HT1080 (cell line): ENCODE data around the gene TECTA. TPM values are rescaled to one million over a fixed set of nuclear protein-coding genes. Genes with fewer than 3 reads are reported as not detected.

ENCODE experiments used
- DNase-seq: peaks from one replicate; pipeline ENCODE4 v3.0.0-alpha.2; 2015; ENCODE audit warnings: low read depth
- total RNA-seq: library from RNA; depleted of rRNA; stranded (reverse); fragments of >200 nt; shearing (Covaris generic); gene quantifications from 2 replicates; pipeline ENCODE4 v1.2.3, GENCODE V29; 2014

TECTA gene
- total RNA-seq, 1 experiment from 2014 or later = 0.53 TPM

DNA sequence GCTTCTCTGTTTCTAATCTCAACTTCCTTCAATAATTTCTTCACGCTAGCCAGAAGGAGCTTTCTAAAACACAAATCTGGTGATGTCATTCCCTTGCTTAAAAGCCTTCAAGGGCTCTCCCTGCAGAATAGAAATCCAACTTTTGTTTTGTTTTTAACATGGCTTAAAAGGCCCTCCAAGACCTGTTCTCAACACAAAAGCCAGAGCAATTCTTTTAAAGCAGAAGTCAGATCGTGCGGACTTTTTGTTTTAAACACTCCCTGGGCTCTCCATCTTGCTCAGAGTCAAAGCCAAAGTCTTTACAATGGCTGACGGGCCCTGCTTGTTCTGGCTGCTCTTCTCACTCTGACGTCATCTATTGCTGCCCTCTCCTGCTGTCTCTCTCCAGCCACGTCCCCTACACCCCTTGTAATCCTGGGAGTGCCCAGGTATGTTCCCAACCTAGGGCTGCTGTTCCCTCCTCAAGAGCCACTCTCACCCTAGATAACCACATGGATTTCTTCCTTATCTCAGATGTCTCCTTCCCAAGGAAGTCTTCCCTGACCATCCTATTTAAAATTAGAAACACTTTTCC lies 22.5 kb downstream of the TECTA start:
- no peak for DNase-seq

DNA sequence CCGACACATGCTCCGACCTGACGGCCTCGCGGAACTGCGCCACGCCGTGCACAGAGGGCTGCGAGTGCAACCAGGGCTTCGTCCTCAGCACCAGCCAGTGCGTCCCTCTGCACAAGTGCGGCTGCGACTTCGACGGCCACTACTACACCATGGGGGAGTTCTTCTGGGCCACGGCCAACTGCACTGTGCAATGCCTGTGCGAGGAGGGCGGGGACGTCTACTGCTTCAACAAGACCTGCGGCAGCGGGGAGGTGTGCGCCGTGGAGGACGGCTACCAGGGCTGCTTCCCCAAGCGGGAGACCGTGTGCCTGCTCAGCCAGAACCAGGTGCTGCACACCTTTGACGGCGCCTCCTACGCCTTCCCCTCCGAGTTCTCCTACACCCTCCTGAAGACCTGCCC lies 26.8 kb downstream of the TECTA start:
- DNase-seq = no peak

DNA sequence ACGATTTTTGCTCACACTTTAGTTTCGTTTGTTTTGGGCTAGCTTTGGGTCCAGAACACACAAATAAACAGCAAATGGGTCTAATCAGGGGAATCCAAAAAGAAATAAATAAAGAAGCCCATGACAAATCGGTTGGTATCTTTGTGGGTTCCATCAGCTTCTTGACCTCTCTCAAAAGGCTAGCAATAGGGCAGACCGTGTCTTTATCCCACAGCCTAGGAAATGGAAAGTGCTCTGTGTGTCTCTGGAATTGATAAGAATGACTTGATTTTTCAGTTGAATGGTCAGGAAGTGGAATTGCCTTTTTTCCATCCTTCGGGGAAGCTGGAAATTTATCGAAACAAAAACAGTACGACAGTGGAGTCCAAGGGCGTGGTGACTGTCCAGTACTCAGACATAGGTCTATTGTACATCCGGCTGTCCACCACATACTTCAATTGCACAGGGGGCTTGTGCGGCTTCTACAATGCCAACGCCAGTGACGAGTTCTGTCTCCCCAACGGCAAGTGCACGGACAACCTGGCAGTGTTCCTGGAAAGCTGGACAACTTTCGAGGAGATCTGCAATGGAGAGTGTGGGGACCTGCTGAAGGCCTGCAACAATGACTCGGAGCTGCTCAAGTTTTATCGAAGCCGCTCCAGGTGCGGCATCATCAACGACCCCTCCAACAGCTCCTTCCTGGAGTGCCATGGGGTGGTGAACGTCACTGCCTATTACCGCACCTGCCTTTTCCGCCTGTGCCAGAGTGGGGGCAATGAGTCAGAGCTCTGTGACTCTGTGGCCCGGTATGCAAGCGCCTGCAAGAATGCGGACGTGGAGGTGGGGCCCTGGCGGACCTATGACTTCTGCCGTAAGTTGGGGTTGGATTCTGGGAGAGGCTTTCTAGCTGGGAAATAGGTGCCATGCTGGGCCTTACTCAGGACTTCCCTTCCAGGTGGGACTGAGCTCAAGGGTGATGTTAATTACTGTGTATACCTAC lies 28.6 kb downstream of the TECTA start:
- peak; percentile 64 for DNase-seq

DNA sequence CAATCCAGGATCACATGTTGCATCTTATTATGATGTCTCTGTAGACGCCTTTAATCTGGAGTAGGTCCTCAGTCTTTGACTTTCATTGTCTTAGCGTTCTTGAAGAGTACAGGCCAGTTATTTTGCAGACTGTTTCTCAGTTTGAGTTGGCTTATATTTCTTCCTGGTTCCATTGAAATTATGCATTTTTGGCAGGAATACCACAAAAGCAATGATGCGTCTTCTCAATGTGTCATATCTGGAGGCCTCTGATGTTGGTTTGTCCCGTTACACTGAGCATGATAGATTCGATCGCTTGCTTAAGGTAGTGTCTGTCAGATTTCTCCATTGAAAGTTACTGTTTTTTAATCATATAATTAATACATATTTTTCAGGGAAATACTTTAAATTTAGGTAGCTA lies 30.6 kb downstream of the TECTA start:
- DNase-seq = no peak

DNA sequence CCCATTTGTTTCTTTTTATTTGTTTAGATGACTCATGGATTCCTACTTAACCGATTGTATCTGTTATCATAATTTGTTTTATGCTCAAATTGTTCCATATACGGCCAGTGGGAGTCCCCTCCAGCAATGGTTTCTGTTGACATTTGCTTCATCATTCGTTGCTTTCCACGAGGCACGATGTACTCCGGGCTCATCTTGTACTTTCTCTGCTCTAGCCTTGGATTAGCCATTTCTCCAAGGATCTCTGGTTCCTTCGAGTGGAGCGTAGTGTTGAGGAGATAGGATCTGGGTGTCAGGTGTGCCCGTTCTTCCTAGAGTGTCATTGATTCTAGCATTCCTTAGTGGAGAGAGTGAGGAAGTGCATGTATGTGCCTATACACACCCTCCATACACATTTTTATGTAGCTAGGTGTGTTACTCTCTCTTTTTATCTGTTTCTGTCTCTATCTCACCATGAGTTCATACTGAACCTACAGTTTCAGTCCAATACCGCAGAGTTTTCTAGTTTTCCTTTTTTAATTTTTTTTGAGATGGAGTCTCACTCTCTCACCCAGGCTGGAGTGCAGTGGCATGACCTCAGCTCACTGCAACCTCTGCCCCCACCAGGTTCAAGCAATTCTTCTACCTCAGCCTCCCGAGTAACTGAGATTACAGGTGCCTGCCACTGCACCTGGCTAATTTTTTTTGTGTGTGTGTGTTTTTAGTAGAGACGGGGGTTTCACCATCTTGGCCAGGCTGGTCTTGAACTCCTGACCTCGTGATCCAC lies 31.4 kb downstream of the TECTA start:
- DNase-seq = no peak

DNA sequence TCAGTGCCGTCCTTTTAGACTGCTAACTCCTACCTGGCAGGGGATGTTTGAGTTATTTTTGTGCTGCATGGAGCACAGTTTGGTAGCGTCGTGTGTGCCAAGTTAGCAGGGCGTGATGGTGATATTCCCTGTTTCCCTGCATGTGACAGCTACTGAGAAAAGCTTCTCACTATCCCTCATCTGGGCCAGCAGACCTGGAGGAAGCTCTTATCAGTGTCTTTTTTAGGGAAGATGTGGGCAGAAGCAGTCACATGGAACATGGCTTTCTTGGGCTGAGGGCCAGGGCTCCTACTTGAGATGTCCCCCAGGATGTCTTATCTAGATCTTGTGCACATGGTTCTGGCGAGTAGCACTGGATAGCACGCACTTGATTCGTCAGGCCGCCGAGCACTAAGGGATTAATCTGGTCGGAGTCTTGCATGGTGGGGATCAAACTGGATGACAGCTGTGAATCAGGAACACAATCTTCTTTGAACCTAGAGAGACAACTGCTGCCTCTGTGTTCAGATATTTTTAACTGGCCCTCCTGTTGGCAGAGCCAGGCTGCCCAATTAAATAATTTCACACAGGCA lies 33.8 kb downstream of the TECTA start:
- no peak for DNase-seq

DNA sequence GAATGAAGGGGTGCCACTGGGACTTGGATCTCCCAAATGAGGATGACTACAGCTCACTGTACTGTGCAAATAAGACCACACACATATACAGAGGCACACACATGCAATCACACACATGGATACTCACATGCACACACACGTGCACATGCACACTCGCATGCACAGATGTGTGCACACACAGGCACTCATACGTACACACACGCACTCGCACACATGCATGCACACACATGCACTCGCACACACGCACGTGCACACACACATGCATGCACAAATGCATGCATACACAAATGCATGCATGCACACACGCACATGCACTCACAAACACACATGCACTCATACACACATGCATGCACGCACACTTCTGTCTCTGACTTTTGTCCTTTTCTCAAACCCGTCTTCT lies 36.0 kb downstream of the TECTA start:
- no peak for DNase-seq

DNA sequence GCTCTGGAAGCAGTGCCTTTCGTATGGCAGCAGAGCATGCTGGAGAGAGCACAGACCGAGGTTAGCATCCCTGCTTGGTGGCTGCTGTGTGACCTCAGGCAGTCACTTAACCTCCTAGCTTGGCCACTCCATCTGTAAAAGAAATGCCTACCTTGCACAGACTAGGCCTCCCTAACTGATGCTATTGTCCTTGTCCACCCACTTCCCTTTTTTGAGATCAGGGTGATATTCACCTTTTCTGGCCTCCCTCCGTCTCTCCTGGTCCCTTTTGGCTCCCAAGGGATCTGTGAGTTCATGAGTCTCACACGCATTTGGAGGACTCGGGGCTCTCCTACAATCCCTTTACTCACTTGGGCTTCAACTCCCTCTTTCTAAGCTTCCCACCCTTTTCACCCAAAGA lies 37.2 kb downstream of the TECTA start:
- no peak for DNase-seq

DNA sequence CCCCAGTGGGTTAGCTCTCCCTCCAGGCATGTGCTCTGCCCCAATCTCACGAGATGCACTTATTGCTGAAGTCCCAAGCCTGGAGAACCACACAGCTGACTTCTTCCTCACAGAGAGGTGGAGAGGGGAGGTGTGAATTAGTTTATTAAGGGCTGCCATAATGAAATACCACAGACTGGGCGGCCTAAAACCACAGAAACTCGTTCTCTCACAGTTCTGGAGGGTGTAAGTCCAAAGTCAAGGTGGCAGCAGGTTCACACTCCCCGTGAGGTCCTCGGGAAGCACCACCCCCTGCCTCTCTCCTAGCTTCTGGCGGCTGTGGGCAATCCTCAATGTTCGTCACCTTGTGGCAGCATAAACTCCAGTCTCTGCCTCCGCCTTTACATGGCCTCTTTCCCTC lies 39.3 kb downstream of the TECTA start:
- DNase-seq = no peak

DNA sequence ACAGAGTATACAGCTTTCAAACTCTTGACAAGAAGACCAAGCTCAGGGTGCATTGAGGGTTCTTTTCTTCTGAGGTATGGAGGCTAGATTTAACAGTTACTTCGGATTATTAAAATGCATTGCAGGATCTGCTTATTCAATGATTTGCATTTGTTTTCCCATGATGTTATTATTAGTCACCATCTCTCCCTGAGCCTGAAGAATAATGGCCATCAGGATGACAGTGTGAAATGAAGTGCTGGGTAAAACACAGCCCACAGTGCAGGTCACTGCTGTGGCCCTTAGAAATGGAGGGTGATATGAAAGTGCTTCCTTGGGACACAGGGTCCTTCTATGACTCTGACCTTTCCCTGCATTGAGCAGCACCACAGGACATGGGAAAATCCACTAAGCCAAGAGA lies 40.0 kb downstream of the TECTA start:
- no peak for DNase-seq

DNA sequence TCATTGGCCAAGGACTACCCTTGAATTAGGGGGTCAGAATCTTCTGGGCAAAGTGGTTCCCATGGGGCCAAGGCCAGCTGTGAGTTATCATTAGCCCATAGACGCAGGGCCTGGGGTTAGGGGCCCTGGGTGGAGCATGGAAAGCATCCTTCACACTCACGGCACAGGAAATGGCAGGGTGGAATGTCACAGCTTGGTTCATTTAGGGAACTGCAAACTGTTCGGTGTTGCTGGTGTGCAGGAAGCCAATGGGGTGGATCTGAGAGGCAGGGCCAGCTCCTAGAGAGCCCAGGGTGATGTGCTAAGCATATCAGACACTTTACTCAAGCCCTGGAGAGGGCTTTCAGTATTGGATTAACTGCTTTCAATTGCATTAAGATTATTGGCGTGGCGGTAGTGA lies 42.9 kb downstream of the TECTA start:
- DNase-seq = no peak

DNA sequence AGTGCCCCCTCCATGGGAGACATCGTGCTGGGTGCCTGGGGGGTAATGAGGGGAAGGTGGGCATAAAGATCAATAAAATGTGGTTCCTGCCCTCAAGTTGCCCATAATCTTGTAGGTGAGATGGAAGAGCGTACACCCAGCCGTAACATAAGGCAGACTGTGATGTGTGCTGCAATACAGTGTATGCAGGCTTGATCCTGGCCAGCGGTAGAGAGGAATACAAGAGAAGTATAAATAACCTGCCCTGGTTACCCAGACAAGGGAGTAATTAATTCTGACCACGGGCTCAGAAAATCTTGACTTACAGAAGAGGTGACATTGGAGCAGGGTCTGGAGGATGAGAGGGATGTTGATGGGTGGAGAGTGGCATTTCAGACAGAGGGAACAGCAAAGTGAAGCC lies 43.7 kb downstream of the TECTA start:
- DNase-seq = no peak

DNA sequence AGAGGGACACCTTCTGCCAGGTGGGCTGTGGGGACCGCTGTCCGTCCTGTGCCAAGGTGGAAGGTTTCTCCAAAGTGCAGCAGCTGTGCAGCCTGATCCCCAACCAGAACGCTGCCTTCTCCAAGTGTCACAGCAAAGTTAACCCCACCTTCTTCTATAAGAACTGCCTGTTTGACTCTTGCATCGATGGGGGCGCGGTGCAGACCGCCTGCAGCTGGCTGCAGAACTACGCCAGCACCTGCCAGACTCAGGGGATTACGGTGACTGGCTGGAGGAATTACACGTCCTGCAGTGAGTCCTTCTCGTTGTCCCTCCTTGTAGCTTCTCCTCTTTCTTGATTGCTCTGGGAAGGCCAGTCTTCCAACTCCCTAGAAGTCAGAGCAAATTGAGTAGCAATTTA lies 44.8 kb downstream of the TECTA start:
- no peak for DNase-seq

DNA sequence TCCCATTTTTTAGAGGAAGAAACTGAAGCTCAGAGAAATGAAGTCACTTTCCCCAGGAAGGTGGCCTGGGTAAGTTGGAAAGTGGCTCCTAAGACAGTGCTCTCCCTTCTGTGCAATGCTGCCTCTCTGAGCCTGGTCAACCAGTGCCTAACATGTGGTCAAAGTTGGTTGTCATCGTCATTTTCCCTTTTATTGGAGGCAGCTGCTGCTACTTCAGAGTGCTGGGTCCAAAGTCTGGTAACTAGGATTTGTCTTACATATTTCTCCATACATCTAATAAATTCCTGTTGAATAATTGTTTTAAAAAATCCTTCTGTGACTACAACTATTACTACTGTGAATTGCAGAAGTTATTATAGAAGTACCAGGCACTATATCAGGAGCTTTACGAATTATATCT lies 48.1 kb downstream of the TECTA start:
- no peak for DNase-seq

DNA sequence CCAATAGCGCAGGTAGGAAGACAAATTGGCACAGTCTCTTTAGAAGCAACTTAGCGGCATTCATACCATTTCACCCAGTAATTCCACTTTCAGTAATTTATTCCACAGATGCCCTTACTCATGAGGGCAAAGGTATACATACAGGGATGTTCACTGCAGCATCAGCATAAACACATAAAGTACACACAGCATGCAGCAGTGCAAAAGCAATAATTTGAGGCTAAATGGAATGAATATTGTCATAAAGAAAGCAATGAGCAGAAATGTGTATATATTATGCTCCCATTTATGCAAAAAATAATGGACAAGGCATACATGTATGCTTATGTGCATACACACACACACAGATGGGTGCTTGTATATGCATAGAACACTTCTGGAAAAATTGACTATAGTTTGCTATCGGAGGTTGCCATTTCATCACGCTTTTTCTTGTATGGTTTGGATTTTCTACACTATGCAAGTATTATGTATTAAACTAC lies 50.2 kb downstream of the TECTA start:
- DNase-seq = no peak

DNA sequence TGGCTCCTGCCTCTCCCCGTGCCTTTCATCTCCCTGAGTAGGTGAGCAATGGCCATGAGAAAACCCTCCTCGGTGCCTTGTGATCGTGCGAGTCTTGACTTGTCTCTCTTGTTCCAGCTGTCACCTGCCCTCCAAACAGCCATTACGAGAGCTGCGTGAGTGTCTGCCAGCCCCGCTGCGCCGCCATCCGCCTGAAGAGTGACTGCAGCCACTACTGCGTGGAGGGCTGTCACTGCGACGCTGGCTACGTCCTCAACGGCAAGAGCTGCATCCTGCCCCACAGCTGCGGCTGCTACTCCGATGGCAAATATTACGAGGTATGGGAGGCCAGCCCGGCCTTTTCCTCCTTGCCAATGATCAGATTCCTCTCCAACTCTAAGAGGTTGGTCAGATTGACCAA lies 51.7 kb downstream of the TECTA start:
- DNase-seq = no peak

DNA sequence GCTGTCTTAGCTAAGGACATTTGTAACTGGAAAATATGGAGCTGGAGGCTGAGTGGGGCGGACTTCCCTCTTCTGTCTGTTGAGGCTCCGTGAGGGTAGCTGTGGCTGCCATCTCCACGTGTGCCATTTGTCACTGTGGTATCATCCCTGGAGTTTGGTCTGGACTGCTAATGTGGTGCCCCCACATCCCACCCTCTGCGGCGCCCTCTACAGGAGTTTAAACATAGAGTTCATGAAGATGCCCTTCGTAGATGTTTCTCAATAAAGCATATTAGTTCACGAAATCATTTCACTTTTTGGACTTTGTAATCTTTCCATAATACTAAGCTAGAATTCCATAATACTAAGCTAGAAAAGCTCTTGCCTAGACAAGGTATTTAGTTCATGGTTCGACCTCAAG lies 52.4 kb downstream of the TECTA start:
- DNase-seq = no peak

DNA sequence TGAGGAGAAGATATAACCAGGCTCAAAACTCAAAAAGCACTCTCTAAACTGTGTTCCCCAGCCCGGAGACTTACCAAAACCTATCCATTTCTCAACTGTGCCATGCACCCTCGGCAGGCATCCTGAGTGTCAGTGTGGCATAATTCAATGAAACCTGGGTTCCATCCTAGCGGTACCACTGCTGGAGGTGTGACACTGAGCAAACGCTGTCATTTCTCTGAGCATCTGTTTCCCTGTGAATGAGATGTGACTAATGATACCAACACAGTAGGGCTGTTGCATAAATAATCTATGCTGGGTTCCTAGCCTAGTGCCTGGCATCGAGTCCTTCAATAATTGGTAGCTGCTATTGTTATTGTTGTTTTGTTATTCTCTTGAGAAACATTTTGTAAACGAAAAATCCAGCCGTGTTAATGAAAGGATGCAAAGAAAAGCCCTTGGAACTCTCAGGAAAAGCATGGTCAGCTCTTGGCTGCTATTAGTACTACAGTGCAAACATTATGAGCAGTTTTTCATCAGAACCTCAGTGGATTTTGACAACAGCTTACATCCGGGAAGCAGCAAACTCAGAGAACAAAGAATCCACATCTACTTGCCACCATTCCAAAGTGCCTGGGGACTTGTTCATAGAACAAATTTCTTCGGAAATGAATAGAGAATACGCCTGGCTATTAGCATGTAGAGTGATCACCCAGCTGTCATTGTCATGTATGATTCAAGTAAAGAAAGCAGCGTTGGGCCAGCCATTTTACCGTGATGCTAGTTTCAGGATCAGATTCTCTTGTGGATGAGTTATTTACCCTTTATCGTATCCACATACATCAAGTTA lies 53.7 kb downstream of the TECTA start:
- DNase-seq = no peak

DNA sequence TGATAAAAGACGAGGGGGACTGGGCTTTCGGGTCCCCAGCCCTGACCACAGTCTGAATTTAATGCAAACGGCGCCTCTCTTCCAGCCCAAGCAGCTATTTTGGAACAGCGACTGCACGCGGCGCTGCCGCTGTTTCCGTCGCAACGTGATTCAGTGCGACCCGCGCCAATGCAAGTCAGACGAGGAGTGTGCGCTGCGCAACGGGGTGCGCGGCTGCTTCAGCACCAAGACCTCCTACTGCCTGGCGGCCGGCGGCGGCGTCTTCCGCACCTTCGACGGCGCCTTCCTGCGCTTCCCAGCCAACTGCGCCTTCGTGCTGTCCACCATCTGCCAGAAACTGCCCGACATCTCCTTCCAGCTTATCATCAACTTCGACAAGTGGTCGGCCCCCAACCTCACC lies 56.7 kb downstream of the TECTA start:
- no peak for DNase-seq

DNA sequence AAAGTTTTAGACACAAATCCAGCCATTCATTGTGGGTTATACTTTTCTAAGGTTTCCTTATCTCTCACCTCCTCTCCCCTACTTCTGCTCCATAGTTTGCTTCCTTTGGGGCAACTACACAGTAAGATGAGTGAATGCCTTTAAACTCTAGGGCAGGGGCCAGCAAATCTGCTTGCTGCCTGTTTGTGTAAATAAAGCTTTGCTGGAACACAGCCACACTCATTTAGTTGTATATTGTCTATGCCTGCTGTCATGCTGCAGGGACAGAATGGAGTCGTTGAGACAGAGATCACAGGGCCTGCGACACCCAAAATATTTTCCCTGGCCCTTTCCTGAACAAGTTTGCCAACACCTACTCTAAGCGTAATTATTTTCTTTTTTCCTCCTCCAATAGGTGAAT lies 58.7 kb downstream of the TECTA start:
- DNase-seq = no peak

DNA sequence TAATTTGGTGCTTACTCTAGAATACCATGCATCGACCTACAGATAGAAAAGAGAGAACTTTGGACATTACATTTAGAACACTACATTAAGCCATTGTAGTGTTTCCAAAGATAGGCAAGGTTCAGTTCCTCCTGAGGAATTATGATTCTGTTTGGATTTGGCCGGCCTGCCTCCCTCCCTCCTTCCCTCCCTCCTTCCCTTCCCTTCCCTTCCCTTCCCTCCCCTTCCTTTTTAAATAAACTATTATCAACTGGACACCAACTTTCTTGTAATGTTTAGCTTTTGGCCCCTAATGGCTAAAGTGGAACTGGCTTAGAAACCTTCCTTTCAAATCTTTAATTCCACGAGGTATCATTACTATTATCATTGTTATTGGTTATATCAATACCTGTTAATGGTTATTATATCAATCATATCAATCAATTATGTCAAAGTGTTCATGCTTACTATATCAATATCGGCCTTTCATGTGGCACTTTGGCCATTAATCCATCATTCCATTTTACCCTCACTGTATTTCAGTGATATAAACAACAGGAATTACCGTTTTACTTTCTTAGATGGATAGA lies 60.4 kb downstream of the TECTA start:
- DNase-seq = no peak
